Bronchial epithelial cell (primary cell): ENCODE data around the gene ABCC3. TPM values are rescaled to one million over a fixed set of nuclear protein-coding genes. Genes with fewer than 3 reads are reported as not detected.

Experiments used
- DNase-seq: peaks from one replicate; pipeline ENCODE4 v3.0.0-alpha.2; 2010; ENCODE audit warnings: low read depth
- FAIRE-seq: peaks from 2 replicates; lab custom pipeline; 2011; peaks lifted over from hg19 to GRCh38; lab: Jason Lieb, UNC
- H3K27me3 ChIP-seq: 2 replicates; pipeline ENCODE4 v1.5.1; 2011; ENCODE audit warnings: low read length; ENCODE audit not compliant: control insufficient read depth, insufficient read depth
- H3K36me3 ChIP-seq: 2 replicates; pipeline ENCODE4 v1.5.1; 2011; ENCODE audit warnings: low read length; ENCODE audit not compliant: control insufficient read depth, insufficient read depth
- H3K4me3 ChIP-seq: 2 replicates; pipeline ENCODE4 v1.5.1; 2011; ENCODE audit warnings: mild to moderate bottlenecking, low read depth, low read length, control low read depth
- CTCF ChIP-seq: IDR thresholded peaks from 2 replicates; pipeline ENCODE4 v1.5.1; 2011; ENCODE audit warnings: mild to moderate bottlenecking, moderate library complexity, low read length, control low read depth, inconsistent platforms; ENCODE audit not compliant: insufficient read depth, severe bottlenecking
- total RNA-seq: library from RNA; depleted of rRNA; stranded (reverse); fragments of >200 nt; gene quantifications from 2 replicates; pipeline ENCODE4 v1.2.1, GENCODE V29; 2014

Gene ABCC3
- total RNA-seq, 1 donor from 2014 or later = 33.2 TPM

- no peaks in the 10 kb centered on the region for H3K27me3 ChIP-seq
- H3K36me3 ChIP-seq = no peaks in the 10 kb centered on the region
- no peak overlapping the region for H3K4me3 ChIP-seq
- DNase-seq = no peak
- FAIRE-seq = no peak
- TF ChIP-seq CTCF = no peak
Measured at GRCh38 chr17:50688245-50688644, 53.6 kb downstream of the ABCC3 start.

GRCh38 chr17:50689251-50689650, 54.6 kb downstream of the ABCC3 start:
- DNase-seq (no peak), FAIRE-seq (no peak)
- H3K27me3 ChIP-seq = no peaks in the 10 kb centered on the region
- H3K4me3 ChIP-seq = no peak overlapping the region
- no peaks in the 10 kb centered on the region for H3K36me3 ChIP-seq
- TF ChIP-seq CTCF = no peak

GRCh38 chr17:50689956-50690886, 55.5 kb downstream of the ABCC3 start:
- no peaks in the 10 kb centered on the region for H3K27me3 ChIP-seq
- FAIRE-seq = no peak
- DNase-seq = peak; percentile 50
- TF ChIP-seq CTCF = no peak
- no peak overlapping the region for H3K4me3 ChIP-seq
- no peaks in the 10 kb centered on the region for H3K36me3 ChIP-seq

GRCh38 chr17:50690887-50691549, 56.3 kb downstream of the ABCC3 start:
- FAIRE-seq = no peak
- Histone ChIP-seq H3K4me3 (no peak overlapping the region), H3K27me3 (no peaks in the 10 kb centered on the region), H3K36me3 (no peaks in the 10 kb centered on the region)
- no peak for TF ChIP-seq CTCF
- no peak for DNase-seq

GRCh38 chr17:50691550-50692447, 57.1 kb downstream of the ABCC3 start:
- TF ChIP-seq CTCF = no peak
- FAIRE-seq (no peak), DNase-seq (no peak)
- H3K36me3 ChIP-seq = peaks cover 5% of the 10 kb centered on the region
- no peaks in the 10 kb centered on the region for H3K27me3 ChIP-seq
- H3K4me3 ChIP-seq = no peak overlapping the region
